Measurements from ENCODE around the gene PER2. TPM values are rescaled to one million over a fixed set of nuclear protein-coding genes. Genes with fewer than 3 reads are reported as not detected.
A peak's percentile ranks its signal among the peaks of the same experiment; 100 is the strongest.

PER2 gene
- total and polyA plus RNA-seq, 2 of the 13 experiments (the other 11 are each of a cell fraction or from before 2014, with no cell fraction given), result 5.1 to 9.4 TPM

DNA sequence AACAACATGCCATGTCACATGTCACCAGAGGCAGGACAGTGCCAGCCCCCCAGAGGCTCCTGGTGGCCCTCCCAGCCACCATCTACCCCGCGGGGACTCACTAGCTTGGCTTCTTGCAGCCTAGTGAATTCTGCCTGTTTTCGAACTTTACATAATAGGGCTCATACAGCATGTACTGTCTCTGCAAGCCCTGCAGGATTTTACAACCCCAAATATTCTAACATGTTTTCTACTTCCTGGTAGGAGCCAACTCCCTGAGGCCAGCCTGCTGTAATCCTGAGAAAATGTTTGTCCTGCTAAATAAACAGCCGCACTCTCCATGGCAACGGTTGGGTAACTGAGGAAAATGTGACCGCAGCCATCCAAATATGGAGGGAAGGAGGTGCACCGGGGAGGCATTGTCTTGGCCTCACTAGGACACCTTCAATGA, 2.7 kb downstream of the PER2 start (continued):
- TF ChIP-seq, protein P1, sequence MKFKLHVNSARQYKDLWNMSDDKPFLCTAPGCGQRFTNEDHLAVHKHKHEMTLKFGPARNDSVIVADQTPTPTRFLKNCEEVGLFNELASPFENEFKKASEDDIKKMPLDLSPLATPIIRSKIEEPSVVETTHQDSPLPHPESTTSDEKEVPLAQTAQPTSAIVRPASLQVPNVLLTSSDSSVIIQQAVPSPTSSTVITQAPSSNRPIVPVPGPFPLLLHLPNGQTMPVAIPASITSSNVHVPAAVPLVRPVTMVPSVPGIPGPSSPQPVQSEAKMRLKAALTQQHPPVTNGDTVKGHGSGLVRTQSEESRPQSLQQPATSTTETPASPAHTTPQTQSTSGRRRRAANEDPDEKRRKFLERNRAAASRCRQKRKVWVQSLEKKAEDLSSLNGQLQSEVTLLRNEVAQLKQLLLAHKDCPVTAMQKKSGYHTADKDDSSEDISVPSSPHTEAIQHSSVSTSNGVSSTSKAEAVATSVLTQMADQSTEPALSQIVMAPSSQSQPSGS (CRISPR knock-in tag; IDR thresholded peaks at IDR 0.05), result 0 out of 2 replicates have a peak, but pooled peaks have one; percentile 23
- TF ChIP-seq ZNF264 (CRISPR knock-in tag; IDR thresholded peaks at IDR 0.05), result peak; percentile 74; the same call in 1 of the 2 replicates
- no peak for TF ChIP-seq ZFP36L2 (CRISPR knock-in tag; IDR thresholded peaks at IDR 0.05)
- no peak for TF ChIP-seq ZBTB8A (CRISPR knock-in tag; IDR thresholded peaks at IDR 0.05; ENCODE audit: borderline replicate concordance, low read depth)
- TF ChIP-seq PHB2 (IDR thresholded peaks at IDR 0.05; ENCODE audit: partially characterized antibody), result no peak
- TF ChIP-seq ADNP (CRISPR knock-in tag; IDR thresholded peaks at IDR 0.05), result no peak
- peak; percentile 85 for TF ChIP-seq HDAC1 (CRISPR knock-in tag; IDR thresholded peaks at IDR 0.05)
- TF ChIP-seq ZIK1 (CRISPR knock-in tag; IDR thresholded peaks at IDR 0.05; ENCODE audit: borderline replicate concordance, low read depth), result no peak
- no peak for TF ChIP-seq ZNF460 (CRISPR knock-in tag; IDR thresholded peaks at IDR 0.05; ENCODE audit: borderline replicate concordance)
- TF ChIP-seq MEIS2 (CRISPR knock-in tag; IDR thresholded peaks at IDR 0.05), result 0 out of 2 replicates have a peak, but pooled peaks have one; percentile 39
- TF ChIP-seq POLR2A (IDR thresholded peaks at IDR 0.05; ENCODE audit: insufficient read depth in 1 of 2, low read depth in 2 of 2, low read length in 2 of 2), result peak in 1 of 2 experiments; percentile 57; a peak in 1 of 4 replicates
- TF ChIP-seq ZNF792 (CRISPR knock-in tag; IDR thresholded peaks at IDR 0.05), result peak; percentile 78; the same call in 1 of the 2 replicates
- no peak for TF ChIP-seq ZNF34 (CRISPR knock-in tag; IDR thresholded peaks at IDR 0.05; ENCODE audit: borderline replicate concordance)
- TF ChIP-seq SYNCRIP (IDR thresholded peaks at IDR 0.05; ENCODE audit: insufficient read depth, low read depth, low read length), result no peak
- TF ChIP-seq TMF1 (CRISPR knock-in tag; IDR thresholded peaks at IDR 0.05; ENCODE audit: low read depth), result no peak
- no peak for TF ChIP-seq AGO1 (IDR thresholded peaks at IDR 0.05; ENCODE audit: low read depth, low read length, poor library complexity, severe bottlenecking)
- no peak for TF ChIP-seq ATRX (CRISPR knock-in tag; IDR thresholded peaks at IDR 0.05; ENCODE audit: borderline replicate concordance)
- TF ChIP-seq TEAD3 (CRISPR knock-in tag; optimal IDR thresholded peaks at IDR 0.05; ENCODE audit: borderline replicate concordance), result peak; percentile 82
- TF ChIP-seq, protein P2, sequence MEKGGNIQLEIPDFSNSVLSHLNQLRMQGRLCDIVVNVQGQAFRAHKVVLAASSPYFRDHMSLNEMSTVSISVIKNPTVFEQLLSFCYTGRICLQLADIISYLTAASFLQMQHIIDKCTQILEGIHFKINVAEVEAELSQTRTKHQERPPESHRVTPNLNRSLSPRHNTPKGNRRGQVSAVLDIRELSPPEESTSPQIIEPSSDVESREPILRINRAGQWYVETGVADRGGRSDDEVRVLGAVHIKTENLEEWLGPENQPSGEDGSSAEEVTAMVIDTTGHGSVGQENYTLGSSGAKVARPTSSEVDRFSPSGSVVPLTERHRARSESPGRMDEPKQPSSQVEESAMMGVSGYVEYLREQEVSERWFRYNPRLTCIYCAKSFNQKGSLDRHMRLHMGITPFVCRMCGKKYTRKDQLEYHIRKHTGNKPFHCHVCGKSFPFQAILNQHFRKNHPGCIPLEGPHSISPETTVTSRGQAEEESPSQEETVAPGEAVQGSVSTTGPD (CRISPR knock-in tag; IDR thresholded peaks at IDR 0.05), result no peak
- TF ChIP-seq ZNF839 (CRISPR knock-in tag; IDR thresholded peaks at IDR 0.05; ENCODE audit: borderline replicate concordance), result no peak
- TF ChIP-seq TFAP4 (IDR thresholded peaks at IDR 0.05; ENCODE audit: borderline replicate concordance, low read depth), result peak; percentile 41; the same call in 1 of the 2 replicates
- no peak for TF ChIP-seq LBX2 (CRISPR knock-in tag; IDR thresholded peaks at IDR 0.05; ENCODE audit: borderline replicate concordance)
- TF ChIP-seq KDM3A (CRISPR knock-in tag; IDR thresholded peaks at IDR 0.05; ENCODE audit: low read depth), result no peak
- peak; percentile 4; the same call in 1 of the 2 replicates for TF ChIP-seq ZNF350 (CRISPR knock-in tag; IDR thresholded peaks at IDR 0.05; ENCODE audit: borderline replicate concordance, low read depth)
- TF ChIP-seq MXD4 (CRISPR knock-in tag; IDR thresholded peaks at IDR 0.05), result peak; percentile 89
- TF ChIP-seq, protein P3, sequence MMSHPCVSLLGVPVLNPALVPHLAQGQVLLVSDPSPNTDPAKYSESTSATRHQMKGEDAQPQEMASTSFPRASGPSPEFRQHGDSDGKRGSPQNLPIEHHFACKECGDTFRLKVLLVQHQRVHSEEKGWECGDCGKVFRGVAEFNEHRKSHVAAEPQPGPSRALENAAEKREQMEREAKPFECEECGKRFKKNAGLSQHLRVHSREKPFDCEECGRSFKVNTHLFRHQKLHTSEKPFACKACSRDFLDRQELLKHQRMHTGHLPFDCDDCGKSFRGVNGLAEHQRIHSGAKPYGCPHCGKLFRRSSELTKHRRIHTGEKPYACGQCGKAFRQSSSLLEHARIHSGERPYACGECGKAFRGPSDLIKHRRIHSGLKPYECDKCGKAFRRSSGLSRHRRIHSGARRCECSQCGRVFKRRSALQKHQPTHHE (CRISPR knock-in tag; IDR thresholded peaks at IDR 0.05; ENCODE audit: borderline replicate concordance), result no peak
- TF ChIP-seq FOXJ3 (CRISPR knock-in tag; IDR thresholded peaks at IDR 0.05; ENCODE audit: borderline replicate concordance), result peak; percentile 97
- no peak; the same call in 1 of the 2 replicates for TF ChIP-seq RNF2 (conservative IDR thresholded peaks at IDR 0.05; ENCODE audit: low read depth)
